HepG2 (cell line): ENCODE results near the gene PJA2. TPM values are rescaled to one million over a fixed set of nuclear protein-coding genes. Genes with fewer than 3 reads are reported as not detected.

Source experiments
- ATAC-seq: fragments of 200-7000 bp; cut with Tn5 transposase; 3 replicates; pipeline ENCODE4 v1.9.1; 2020; ENCODE audit warnings: mild to moderate bottlenecking, moderate library complexity
- BruUV-seq: library from RNA; stranded (reverse); fragments of 400-500 nt; replicated peaks from 2 replicates; lab custom pipeline; 2021; lab: Mats Ljungman, UMichigan
- CTCF ChIA-PET: fragments of 300-600 bp; formaldehyde crosslinking; extraction: SDS; loops from one replicate; lab custom pipeline; 2021; ENCODE audit warnings: low total read pairs, inconsistent platforms, low intra/inter-chr PET ratio; lab: Yijun Ruan, JAX
- POLR2A ChIA-PET: fragments of 350-600 bp; sonication (Branson Sonifier 250); formaldehyde crosslinking; loops from one replicate; lab custom pipeline; 2020; ENCODE audit warnings: antibody characterized with exemption, inconsistent platforms; lab: Yijun Ruan, JAX
- DNase-seq: peaks from one replicate; pipeline ENCODE4 v3.0.0-alpha.2; 2015; ENCODE audit warnings: low spot score
- FAIRE-seq: peaks from 3 replicates; lab custom pipeline; 2011; peaks lifted over from hg19 to GRCh38; lab: Jason Lieb, UNC
- H2AFZ ChIP-seq: one replicate; pipeline ENCODE4 v1.6.1; 2011; ENCODE audit warnings: low read length, inconsistent platforms
- H3K27ac ChIP-seq: fragments of 300-600 bp; 3 replicates; pipeline ENCODE4 v1.8.0; 2011; ENCODE audit warnings: mixed run types, mild to moderate bottlenecking, mixed read lengths, low read length, inconsistent platforms; ENCODE audit not compliant: insufficient read depth; ENCODE audit errors: extremely low read length
- H3K27me3 ChIP-seq, 2 experiments: fragments of 200-600 bp in 1 of 2; 2 replicates in 1 of 2; 3 replicates in 1 of 2; pipeline versions ENCODE4 v1.6.0 to v1.8.0; 2011; ENCODE audit warnings: low read length in 2 of 2, mild to moderate bottlenecking in 2 of 2, moderate library complexity in 2 of 2, inconsistent platforms in 1 of 2; ENCODE audit not compliant: insufficient read depth in 2 of 2, control insufficient read depth in 1 of 2
- H3K36me3 ChIP-seq, 2 experiments: fragments of 200-600 bp in 1 of 2; replicated peaks in 1 of 2; 2 replicates in 1 of 2; 3 replicates in 1 of 2; pipeline versions ENCODE4 v1.5.1 to v1.8.0; 2011; ENCODE audit warnings: low read length in 2 of 2, inconsistent platforms in 1 of 2; ENCODE audit not compliant: insufficient read depth in 2 of 2, control insufficient read depth in 1 of 2
- H3K4me1 ChIP-seq: 2 replicates; pipeline ENCODE4 v1.5.1; 2012; ENCODE audit warnings: low read length, inconsistent platforms; ENCODE audit not compliant: insufficient read depth
- H3K4me2 ChIP-seq: 2 replicates; pipeline ENCODE4 v1.6.0; 2011; ENCODE audit warnings: low read depth, low read length, inconsistent platforms
- H3K4me3 ChIP-seq, 3 experiments: fragments of 200-600 bp in 1 of 3; sonication (generic), shearing (Covaris generic) in 1 of 3; replicated peaks in 1 of 3; 2 replicates each; pipeline ENCODE4 v1.5.1; 2011 to 2016; ENCODE audit warnings: low read length in 3 of 3, inconsistent platforms in 2 of 3, low read depth in 2 of 3, mild to moderate bottlenecking in 2 of 3, control low read depth in 1 of 3, mixed read lengths in 1 of 3; ENCODE audit not compliant: insufficient read depth in 1 of 3
- H3K79me2 ChIP-seq: one replicate; pipeline ENCODE4 v1.6.1; 2011; ENCODE audit warnings: low read length, inconsistent platforms; ENCODE audit not compliant: insufficient read depth
- H3K9ac ChIP-seq: 2 replicates; pipeline ENCODE4 v1.6.0; 2011; ENCODE audit warnings: mild to moderate bottlenecking, low read depth, low read length, inconsistent platforms; ENCODE audit not compliant: insufficient read depth
- H3K9me3 ChIP-seq: 2 replicates; pipeline ENCODE4 v1.5.1; 2012; ENCODE audit warnings: mild to moderate bottlenecking, low read length
- H4K20me1 ChIP-seq: 2 replicates; pipeline ENCODE4 v1.6.0; 2011; ENCODE audit warnings: inconsistent platforms, mild to moderate bottlenecking, low read length, moderate library complexity; ENCODE audit not compliant: insufficient read depth
- AKAP8 ChIP-seq: sonication (generic); formaldehyde crosslinking; IDR thresholded peaks from 2 replicates; pipeline ENCODE4 v1.5.1; 2020; ENCODE audit warnings: mild to moderate bottlenecking, missing genetic modification reagents
- EZH2 ChIP-seq: conservative IDR thresholded peaks from 2 replicates; pipeline ENCODE4 v1.6.1; 2012; ENCODE audit warnings: mild to moderate bottlenecking, low read depth, low read length, moderate library complexity
- IRF1 ChIP-seq: sonication (generic); formaldehyde crosslinking; IDR thresholded peaks from 2 replicates; pipeline ENCODE4 v1.4.0; 2020; ENCODE audit warnings: low read depth, mild to moderate bottlenecking, missing genetic modification reagents
- SOX13 ChIP-seq, 3 experiments: fragments of 450-650 bp in 1 of 3; sonication (generic) in 1 of 3; formaldehyde crosslinking in 1 of 3; IDR thresholded peaks in 2 of 3; conservative IDR thresholded peaks in 1 of 3; 2 replicates each; pipeline versions ENCODE4 v1.5.0 to v1.6.1; 2016 to 2020; ENCODE audit warnings: antibody characterized with exemption in 1 of 3, mild to moderate bottlenecking in 1 of 3, missing compliant biosample characterization in 1 of 3, missing genetic modification reagents in 1 of 3, moderate library complexity in 1 of 3
- ZNF563 ChIP-seq: sonication (generic); formaldehyde crosslinking; IDR thresholded peaks from 2 replicates; pipeline ENCODE4 v1.8.0; 2022; ENCODE audit warnings: mild to moderate bottlenecking, moderate library complexity, missing genetic modification reagents
- WGBS: methylation state at CpG from one replicate; pipeline ENCODE4 v1.1.6; 2017; ENCODE audit warnings: low lambda C conversion rate; 5-methylcytosine and 5-hydroxymethylcytosine counted together
- in situ Hi-C: cut with HindIII; loops from 2 replicates; pipeline ENCODE4 v1.10.0; 2017; ENCODE audit warnings: low pct_unique_long_range_greater_than_20kb; ENCODE audit not compliant: extremely low pct_ligation_motif_present
- intact Hi-C: fragments of 100-400 bp; cut with micrococcal nuclease; formaldehyde crosslinking; loops from one replicate; pipeline ENCODE4 v1.10.0; 2022; ENCODE audit not compliant: unreplicated experiment
- polyA plus RNA-seq, 8 experiments: library from polyadenylated mRNA; depleted of rRNA in 3 of 8; stranded (reverse) in 7 of 8; unstranded in 1 of 8; fragments of >200 nt; fragmentation: Illumina TruSeq in 4 of 8; extraction: Trizol in 4 of 8; gene quantifications; 2 replicates each; pipeline versions ENCODE4 v1.2.1 to v1.2.3, GENCODE V29; 2011 to 2016; ENCODE audit warnings: low read depth in 4 of 8, missing spikeins in 1 of 8, mixed read lengths in 1 of 8; ENCODE audit not compliant: insufficient read depth in 1 of 8
- total RNA-seq, 5 experiments: library from RNA; depleted of rRNA; stranded (reverse); fragments of >200 nt; fragmentation: Illumina TruSeq; extraction: Trizol; gene quantifications; 2 replicates each; pipeline ENCODE4 v1.2.3, GENCODE V29; 2016; ENCODE audit warnings: low read depth in 1 of 5

The PJA2 gene
- total and polyA plus RNA-seq, 2 of the 13 experiments (the other 11 are each of a cell fraction or from before 2014, with no cell fraction given): 39.4 to 41.4 TPM

- H3K36me3 ChIP-seq: 0 out of 5 replicates have a peak, but pooled peaks cover 0 to 3% of the 10 kb centered on the region in 2 experiments
- no peak overlapping the region for H3K27ac ChIP-seq
- no peak overlapping the region for H3K9ac ChIP-seq
- no TSS peak for BruUV-seq
- FAIRE-seq (no peak), ATAC-seq (peak; percentile 35; the same call in 2 of the 3 replicates), DNase-seq (no peak)
- CTCF ChIA-PET: no interaction called here
- H3K79me2 ChIP-seq: peaks cover 91% of the 10 kb centered on the region
- peaks cover 15% of the 10 kb centered on the region; the same call in 1 of the 2 replicates for H3K4me1 ChIP-seq
- no peaks in the 10 kb centered on the region for H3K9me3 ChIP-seq
- no peak overlapping the region for H2AFZ ChIP-seq
- TF ChIP-seq SOX13 (IDR thresholded peaks at IDR 0.05) (no peak), SOX13 (CRISPR knock-in tag; conservative IDR thresholded peaks at IDR 0.05 in 1 of 2, IDR thresholded peaks at IDR 0.05 in 1 of 2) (peak in 1 of 2 experiments; percentile 15; a peak in 1 of 4 replicates), EZH2 (no peak)
- H3K27me3 ChIP-seq: no peaks in the 10 kb centered on the region
- POLR2A ChIA-PET: no interaction called here
- H3K4me3 ChIP-seq: no peak overlapping the region
- H3K4me2 ChIP-seq: no peak overlapping the region
- intact Hi-C loops (no loop called here), in situ Hi-C loops (no loop called here)
- peaks cover 58% of the 10 kb centered on the region for H4K20me1 ChIP-seq
- WGBS: 98% methylated on average over 6 of the region's 6 CpGs
Observed at GRCh38 chr5:109399092-109399759, 10.5 kb downstream of the PJA2 start.

GRCh38 chr5:109396965-109397364, 12.8 kb downstream of the PJA2 start:
- no peak overlapping the region for H3K4me2 ChIP-seq
- intact Hi-C loops (no loop called here), in situ Hi-C loops (no loop called here)
- DNase-seq (no peak), FAIRE-seq (no peak), ATAC-seq (no peak)
- no peaks in the 10 kb centered on the region for H3K27me3 ChIP-seq
- WGBS: 54% methylated on average over 2 of the region's 2 CpGs
- H3K9me3 ChIP-seq: no peaks in the 10 kb centered on the region
- POLR2A ChIA-PET: no interaction called here
- H3K36me3 ChIP-seq: 0 out of 5 replicates have a peak, but pooled peaks cover 0 to 3% of the 10 kb centered on the region in 2 experiments
- peaks cover 3% of the 10 kb centered on the region; the same call in 1 of the 2 replicates for H3K4me1 ChIP-seq
- H2AFZ ChIP-seq: no peak overlapping the region
- BruUV-seq: no TSS peak
- CTCF ChIA-PET: no interaction called here
- H4K20me1 ChIP-seq: peaks cover 48% of the 10 kb centered on the region
- no peak for TF ChIP-seq AKAP8 (CRISPR knock-in tag)
- no peak for TF ChIP-seq IRF1 (CRISPR knock-in tag)
- no peak for TF ChIP-seq ZNF563 (CRISPR knock-in tag)
- H3K79me2 ChIP-seq: peaks cover 89% of the 10 kb centered on the region
- H3K9ac ChIP-seq: no peak overlapping the region
- no peak overlapping the region for H3K4me3 ChIP-seq
- H3K27ac ChIP-seq: no peak overlapping the region
